IMR-90 (cell line): Measurements from ENCODE around the gene KCNN4.

Experiments used
- POLR2A ChIP-seq: IDR thresholded peaks from 2 replicates; pipeline ENCODE4 v1.6.1; 2012; ENCODE audit warnings: mild to moderate bottlenecking, low read depth, low read length
- RAD21 ChIP-seq: IDR thresholded peaks from 2 replicates; pipeline ENCODE4 v1.6.1; 2012; ENCODE audit warnings: low read length, improper control_type of control experiment
- TF ChIP-seq, protein P1 (sequence below): fragments of 150-350 bp; IDR thresholded peaks from 2 replicates; pipeline ENCODE4 v1.6.1; 2017; ENCODE audit warnings: mild to moderate bottlenecking, antibody characterized with exemption, low read length, low read depth
- TF ChIP-seq, protein P2 (sequence below): conservative IDR thresholded peaks from 2 replicates; pipeline ENCODE4 v1.5.1; 2012; ENCODE audit warnings: mild to moderate bottlenecking, low read depth, low read length, improper control_type of control experiment

DNA sequence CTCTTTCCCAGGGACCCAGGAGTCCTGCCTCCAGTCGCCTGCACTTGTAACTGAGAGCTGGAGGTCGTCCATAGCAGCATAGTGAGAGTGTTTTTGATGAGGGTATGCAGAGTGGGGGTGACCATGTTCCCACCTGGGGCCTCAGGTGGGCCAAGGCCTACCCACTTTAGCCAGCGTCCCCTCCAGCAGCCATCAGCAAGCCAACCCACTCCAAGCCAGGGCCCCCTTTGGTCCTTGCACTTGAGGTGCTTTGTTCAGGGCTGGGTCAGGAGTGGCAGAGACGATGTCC, 14.1 kb downstream of the KCNN4 start:
- TF ChIP-seq, protein P1, sequence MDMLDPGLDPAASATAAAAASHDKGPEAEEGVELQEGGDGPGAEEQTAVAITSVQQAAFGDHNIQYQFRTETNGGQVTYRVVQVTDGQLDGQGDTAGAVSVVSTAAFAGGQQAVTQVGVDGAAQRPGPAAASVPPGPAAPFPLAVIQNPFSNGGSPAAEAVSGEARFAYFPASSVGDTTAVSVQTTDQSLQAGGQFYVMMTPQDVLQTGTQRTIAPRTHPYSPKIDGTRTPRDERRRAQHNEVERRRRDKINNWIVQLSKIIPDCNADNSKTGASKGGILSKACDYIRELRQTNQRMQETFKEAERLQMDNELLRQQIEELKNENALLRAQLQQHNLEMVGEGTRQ: no peak
- TF ChIP-seq, protein P2, sequence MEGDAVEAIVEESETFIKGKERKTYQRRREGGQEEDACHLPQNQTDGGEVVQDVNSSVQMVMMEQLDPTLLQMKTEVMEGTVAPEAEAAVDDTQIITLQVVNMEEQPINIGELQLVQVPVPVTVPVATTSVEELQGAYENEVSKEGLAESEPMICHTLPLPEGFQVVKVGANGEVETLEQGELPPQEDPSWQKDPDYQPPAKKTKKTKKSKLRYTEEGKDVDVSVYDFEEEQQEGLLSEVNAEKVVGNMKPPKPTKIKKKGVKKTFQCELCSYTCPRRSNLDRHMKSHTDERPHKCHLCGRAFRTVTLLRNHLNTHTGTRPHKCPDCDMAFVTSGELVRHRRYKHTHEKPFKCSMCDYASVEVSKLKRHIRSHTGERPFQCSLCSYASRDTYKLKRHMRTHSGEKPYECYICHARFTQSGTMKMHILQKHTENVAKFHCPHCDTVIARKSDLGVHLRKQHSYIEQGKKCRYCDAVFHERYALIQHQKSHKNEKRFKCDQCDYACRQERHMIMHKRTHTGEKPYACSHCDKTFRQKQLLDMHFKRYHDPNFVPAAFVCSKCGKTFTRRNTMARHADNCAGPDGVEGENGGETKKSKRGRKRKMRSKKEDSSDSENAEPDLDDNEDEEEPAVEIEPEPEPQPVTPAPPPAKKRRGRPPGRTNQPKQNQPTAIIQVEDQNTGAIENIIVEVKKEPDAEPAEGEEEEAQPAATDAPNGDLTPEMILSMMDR: no peak
- TF ChIP-seq POLR2A (no peak), RAD21 (no peak)
